A673 (cell line): ENCODE data around the gene ZNF385B.

Experiments
- CTCF ChIP-seq: fragments of 300-800, 200-600 bp; sonication (generic); conservative IDR thresholded peaks from 2 replicates; pipeline ENCODE4 v1.5.1; 2017; ENCODE audit warnings: low read depth, mild to moderate bottlenecking, antibody characterized with exemption, low read length, moderate library complexity, mixed read lengths
- EZH2 ChIP-seq: fragments of 200-600 bp; sonication (generic); IDR thresholded peaks from 2 replicates; pipeline ENCODE4 v1.6.1; 2017; ENCODE audit warnings: borderline replicate concordance, low read depth, mild to moderate bottlenecking, mixed read lengths, antibody characterized with exemption, low read length; ENCODE audit not compliant: poor library complexity, severe bottlenecking

DNA sequence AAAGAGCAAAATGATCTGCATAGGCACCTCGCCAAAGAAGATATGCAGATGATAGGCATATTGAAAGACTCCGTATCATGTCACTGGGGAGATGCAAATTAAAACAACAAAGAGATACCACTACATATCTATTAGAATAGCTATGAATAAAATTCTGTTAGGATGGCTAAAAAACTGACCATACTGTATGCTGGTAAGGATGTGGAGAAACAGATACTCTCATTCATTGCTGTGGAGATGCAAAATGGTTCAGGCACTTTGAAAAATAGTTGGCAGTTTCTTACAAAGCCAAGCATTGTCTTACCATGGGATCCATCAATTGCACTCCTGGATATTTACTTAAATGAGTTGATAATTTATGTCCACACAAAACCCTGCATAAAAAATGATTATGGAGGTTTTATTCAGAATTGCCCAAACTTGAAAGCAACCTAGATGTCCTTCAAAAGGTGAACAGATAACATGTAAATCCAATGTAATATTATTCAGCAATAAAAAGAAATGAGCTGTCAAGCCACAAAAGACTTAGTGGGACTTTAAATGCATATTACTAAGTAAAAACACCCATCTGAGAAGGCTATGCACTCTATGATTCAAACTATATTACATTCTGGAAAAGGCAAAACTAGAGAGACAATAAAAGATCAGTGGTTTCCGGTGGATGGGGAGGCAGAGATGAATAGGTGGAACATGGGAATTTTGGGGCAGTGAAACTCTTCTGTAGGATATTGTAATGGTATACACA is 31.2 kb downstream of the ZNF385B start:
- TF ChIP-seq CTCF (no peak), EZH2 (no peak)
